ENCODE data around the gene ENPP7.

Gene ENPP7

GRCh38 chr17:79695797-79696609, 34.7 kb upstream of the ENPP7 start:
- no peaks in the 10 kb centered on the region for H3K9me2 ChIP-seq (replicated peaks; ENCODE audit: low read depth, low read length)
- no peaks in the 10 kb centered on the region for H3F3A ChIP-seq (ENCODE audit: low read depth)
- H4K20me1 ChIP-seq (ENCODE audit: insufficient read depth, low read length, poor library complexity, severe bottlenecking), result no peaks in the 10 kb centered on the region
- no peaks in the 10 kb centered on the region for H3K36me3 ChIP-seq (ENCODE audit: insufficient read depth, low read length)
- H3K9ac ChIP-seq (ENCODE audit: low read depth, low read length, poor library complexity, severe bottlenecking), result no peak overlapping the region
- H3K4me1 ChIP-seq (ENCODE audit: insufficient read depth, low read length, poor library complexity, severe bottlenecking), result no peaks in the 10 kb centered on the region
- no peaks in the 10 kb centered on the region for H3K9me3 ChIP-seq (ENCODE audit: insufficient read depth, low read depth, low read length)
- H3K4me2 ChIP-seq (ENCODE audit: low read depth, low read length, poor library complexity, severe bottlenecking), result no peak overlapping the region
- H3K4me3 ChIP-seq (ENCODE audit: low read length, poor library complexity, severe bottlenecking), result no peak overlapping the region
- TF ChIP-seq EZH2phosphoT487 (IDR thresholded peaks at IDR 0.05; ENCODE audit: borderline replicate concordance) (no peak), CTCF (conservative IDR thresholded peaks at IDR 0.05; ENCODE audit: low read length) (no peak)
- no peaks in the 10 kb centered on the region for H3K79me2 ChIP-seq (ENCODE audit: insufficient read depth, low read length)
- no peak overlapping the region for H2AFZ ChIP-seq (ENCODE audit: low read length)
- no peaks in the 10 kb centered on the region for H3K27me3 ChIP-seq (ENCODE audit: insufficient read depth, low read length, poor library complexity, severe bottlenecking)

DNA sequence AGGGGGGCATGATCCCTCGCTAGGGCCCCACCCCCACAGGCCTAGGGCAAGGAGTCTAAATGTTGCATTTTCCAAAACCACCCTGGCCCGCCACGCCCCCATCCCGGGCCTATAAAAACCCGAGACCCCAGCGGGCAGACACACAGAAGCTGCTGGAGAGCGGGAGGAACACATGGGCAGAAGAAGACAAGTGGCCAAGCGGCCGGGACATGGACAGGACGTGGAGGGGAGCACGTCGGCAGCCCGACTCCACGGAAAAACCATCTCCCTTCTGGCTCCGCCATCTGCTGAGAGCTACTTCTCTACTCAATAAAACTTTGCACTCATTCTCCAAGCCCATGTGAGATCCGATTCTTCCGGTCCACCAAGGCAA, 34.1 kb upstream of the ENPP7 start:
- H3F3A ChIP-seq (ENCODE audit: low read depth), result no peaks in the 10 kb centered on the region
- H3K79me2 ChIP-seq (ENCODE audit: insufficient read depth, low read length), result no peaks in the 10 kb centered on the region
- H3K4me2 ChIP-seq (ENCODE audit: low read depth, low read length, poor library complexity, severe bottlenecking), result no peak overlapping the region
- H3K9ac ChIP-seq (ENCODE audit: low read depth, low read length, poor library complexity, severe bottlenecking), result no peak overlapping the region
- TF ChIP-seq EZH2phosphoT487 (IDR thresholded peaks at IDR 0.05; ENCODE audit: borderline replicate concordance) (no peak), CTCF (conservative IDR thresholded peaks at IDR 0.05; ENCODE audit: low read length) (no peak)
- no peaks in the 10 kb centered on the region for H3K27me3 ChIP-seq (ENCODE audit: insufficient read depth, low read length, poor library complexity, severe bottlenecking)
- H3K36me3 ChIP-seq (ENCODE audit: insufficient read depth, low read length), result no peaks in the 10 kb centered on the region
- no peak overlapping the region for H3K4me3 ChIP-seq (ENCODE audit: low read length, poor library complexity, severe bottlenecking)
- H3K9me2 ChIP-seq (replicated peaks; ENCODE audit: low read depth, low read length), result no peaks in the 10 kb centered on the region
- no peaks in the 10 kb centered on the region for H3K4me1 ChIP-seq (ENCODE audit: insufficient read depth, low read length, poor library complexity, severe bottlenecking)
- H2AFZ ChIP-seq (ENCODE audit: low read length), result no peak overlapping the region
- no peaks in the 10 kb centered on the region for H4K20me1 ChIP-seq (ENCODE audit: insufficient read depth, low read length, poor library complexity, severe bottlenecking)
- H3K9me3 ChIP-seq (ENCODE audit: insufficient read depth, low read depth, low read length), result no peaks in the 10 kb centered on the region

- H3K9ac ChIP-seq (ENCODE audit: low read depth, low read length, poor library complexity, severe bottlenecking), result no peak overlapping the region
Observed at GRCh38 chr17:79698146-79698846, 32.4 kb upstream of the ENPP7 start.

More at GRCh38 chr17:79698146-79698846, 32.4 kb upstream of the ENPP7 start:
- Histone ChIP-seq H2AFZ (ENCODE audit: low read length) (no peak overlapping the region), H3K36me3 (ENCODE audit: insufficient read depth, low read length) (no peaks in the 10 kb centered on the region), H3K9me2 (replicated peaks; ENCODE audit: low read depth, low read length) (no peaks in the 10 kb centered on the region), H3K27me3 (ENCODE audit: insufficient read depth, low read length, poor library complexity, severe bottlenecking) (no peaks in the 10 kb centered on the region), H3K4me1 (ENCODE audit: insufficient read depth, low read length, poor library complexity, severe bottlenecking) (no peaks in the 10 kb centered on the region), H3F3A (ENCODE audit: low read depth) (no peaks in the 10 kb centered on the region), H3K9me3 (ENCODE audit: insufficient read depth, low read depth, low read length) (no peaks in the 10 kb centered on the region), H3K79me2 (ENCODE audit: insufficient read depth, low read length) (no peaks in the 10 kb centered on the region), H3K4me3 (ENCODE audit: low read length, poor library complexity, severe bottlenecking) (no peak overlapping the region), H3K4me2 (ENCODE audit: low read depth, low read length, poor library complexity, severe bottlenecking) (no peak overlapping the region), H4K20me1 (ENCODE audit: insufficient read depth, low read length, poor library complexity, severe bottlenecking) (no peaks in the 10 kb centered on the region)
- TF ChIP-seq CTCF (conservative IDR thresholded peaks at IDR 0.05; ENCODE audit: low read length), result no peak
- TF ChIP-seq EZH2phosphoT487 (IDR thresholded peaks at IDR 0.05; ENCODE audit: borderline replicate concordance), result no peak
